Ishikawa (cell line): ENCODE measurements around the gene RAD50.

Source experiments
- CEBPB ChIP-seq: IDR thresholded peaks from 2 replicates; pipeline ENCODE4 v1.6.1; 2012
- CREB1 ChIP-seq: IDR thresholded peaks from 2 replicates; pipeline ENCODE4 v1.6.1; 2012; ENCODE audit warnings: low read depth
- EGR1 ChIP-seq: IDR thresholded peaks from 2 replicates; pipeline ENCODE4 v1.6.1; 2012
- EP300 ChIP-seq: IDR thresholded peaks from 2 replicates; pipeline ENCODE4 v1.6.1; 2012; ENCODE audit warnings: borderline replicate concordance
- FOXM1 ChIP-seq: IDR thresholded peaks from 2 replicates; pipeline ENCODE4 v1.6.1; 2012; ENCODE audit warnings: low read depth, borderline replicate concordance
- MAX ChIP-seq: IDR thresholded peaks from 2 replicates; pipeline ENCODE4 v1.6.1; 2012
- NFIC ChIP-seq: IDR thresholded peaks from 2 replicates; pipeline ENCODE4 v1.6.1; 2012
- RAD21 ChIP-seq: IDR thresholded peaks from 2 replicates; pipeline ENCODE4 v1.6.1; 2012; ENCODE audit warnings: low read depth
- REST ChIP-seq: IDR thresholded peaks from 2 replicates; pipeline ENCODE4 v1.6.1; 2012; ENCODE audit warnings: low read depth, mild to moderate bottlenecking
- TAF1 ChIP-seq: IDR thresholded peaks from 2 replicates; pipeline ENCODE4 v1.6.1; 2012; ENCODE audit warnings: low read depth, mild to moderate bottlenecking
- TCF12 ChIP-seq: IDR thresholded peaks from 2 replicates; pipeline ENCODE4 v1.6.1; 2012; ENCODE audit warnings: low read depth
- TEAD4 ChIP-seq: IDR thresholded peaks from 2 replicates; pipeline ENCODE4 v1.6.1; 2012
- USF1 ChIP-seq: IDR thresholded peaks from 2 replicates; pipeline ENCODE4 v1.6.1; 2012
- YY1 ChIP-seq: IDR thresholded peaks from 2 replicates; pipeline ENCODE4 v1.6.1; 2012; ENCODE audit warnings: low read depth
- ZBTB7A ChIP-seq: IDR thresholded peaks from 2 replicates; pipeline ENCODE4 v1.6.1; 2012; ENCODE audit warnings: low read depth

Gene RAD50

GRCh38 chr5:132664696-132665209, 108.0 kb downstream of the RAD50 start:
- TF ChIP-seq FOXM1: no peak
- no peak for TF ChIP-seq EGR1
- TF ChIP-seq CREB1: no peak
- no peak for TF ChIP-seq TAF1
- no peak for TF ChIP-seq EP300
- TF ChIP-seq RAD21: no peak

- TF ChIP-seq TEAD4: no peak
Measured at GRCh38 chr5:132665574-132666080, 108.8 kb downstream of the RAD50 start.

DNA sequence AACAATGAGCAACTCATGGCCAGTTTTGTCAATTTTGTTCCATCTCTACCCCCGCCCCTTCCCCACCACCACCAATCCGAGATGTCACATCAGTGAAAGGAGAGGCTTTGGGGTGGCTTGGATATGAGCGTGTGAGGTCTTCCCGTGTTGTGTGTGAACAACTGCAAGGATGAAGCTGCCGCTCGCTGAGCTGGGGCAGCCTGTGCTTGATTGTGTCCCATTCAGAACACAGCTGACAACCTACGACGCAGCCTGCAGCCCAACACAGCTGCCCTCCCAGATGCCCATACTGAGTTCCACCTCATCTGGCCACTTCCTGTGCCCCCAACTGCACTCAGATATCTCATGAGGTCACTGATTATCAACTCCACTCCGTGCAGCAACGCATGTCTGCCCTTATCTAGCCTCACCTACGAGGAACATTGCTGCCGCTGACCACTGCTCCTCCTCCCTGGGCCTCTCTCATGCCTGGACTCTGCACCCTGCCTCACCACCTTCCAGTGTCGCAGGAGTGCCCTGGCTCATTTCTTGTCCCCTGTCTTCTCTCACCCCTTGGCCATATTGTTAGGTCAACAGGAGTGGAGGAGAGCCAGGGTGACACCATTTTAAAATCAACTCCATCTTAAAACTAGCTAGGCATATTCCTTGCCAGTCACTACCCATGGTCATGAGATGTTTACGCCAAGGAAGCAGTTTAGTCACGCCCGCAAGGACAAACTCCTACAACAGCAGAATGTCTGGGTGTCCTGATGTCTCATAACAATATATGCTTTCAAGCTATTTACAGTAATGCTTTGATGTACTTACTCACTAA, 109.7 kb downstream of the RAD50 start:
- no peak for TF ChIP-seq CEBPB
- TF ChIP-seq ZBTB7A: no peak
- TF ChIP-seq TCF12: no peak
- no peak for TF ChIP-seq EGR1
- no peak for TF ChIP-seq CREB1
- TF ChIP-seq EP300: no peak
- TF ChIP-seq FOXM1: no peak
- TF ChIP-seq TEAD4: no peak
- TF ChIP-seq MAX: no peak
- TF ChIP-seq NFIC: no peak
- no peak for TF ChIP-seq TAF1

- TF ChIP-seq EGR1 (no peak), EP300 (no peak), TEAD4 (no peak), MAX (no peak), CEBPB (no peak), ZBTB7A (no peak), CREB1 (no peak), TAF1 (no peak), REST (no peak), RAD21 (no peak), YY1 (no peak), NFIC (no peak), FOXM1 (no peak), USF1 (no peak), TCF12 (no peak)
Measured at GRCh38 chr5:132667309-132667708, 110.5 kb downstream of the RAD50 start.

- TF ChIP-seq YY1 (no peak), REST (no peak), EGR1 (no peak), ZBTB7A (no peak), TAF1 (no peak), CEBPB (no peak), CREB1 (no peak), NFIC (no peak), RAD21 (no peak), EP300 (no peak), USF1 (no peak), TEAD4 (no peak), TCF12 (no peak), MAX (no peak), FOXM1 (no peak)
Measured at GRCh38 chr5:132667761-132668705, 111.3 kb downstream of the RAD50 start.
